ENCODE measurements around the gene TGFA. TPM values are rescaled to one million over a fixed set of nuclear protein-coding genes. Genes with fewer than 3 reads are reported as not detected.

TGFA gene
- total and polyA plus RNA-seq, 10 of the 15 experiments (the other 5 are each of a cell fraction or from before 2014, with no cell fraction given): 0.03 to 0.23 TPM; not detected in 8

GRCh38 chr2:70461414-70461813, 92.2 kb downstream of the TGFA start (continued):
- no peak for TF ChIP-seq RCOR1 (conservative IDR thresholded peaks at IDR 0.05; ENCODE audit: low read depth, low read length)

GRCh38 chr2:70460333-70460732, 93.3 kb downstream of the TGFA start:
- ChIA-PET CTCF (interaction anchor here (0.6 kb wide), 1 partner anchor 546 kb away, joined by 3 read pairs; no protein-coding TSS in a partner anchor), POLR2A (no interaction called here), SMC1A (ENCODE audit: uncharacterized antibody, unreplicated experiment) (interaction anchor here (1.2 kb wide), 1 partner anchor 10 kb away, joined by 3 read pairs; no protein-coding TSS in a partner anchor), RAD21 (ENCODE audit: unreplicated experiment) (no interaction called here)
- H3K4me2 ChIP-seq (ENCODE audit: control insufficient read depth, insufficient read depth): no peak overlapping the region
- H3K4me1 ChIP-seq (ENCODE audit: control insufficient read depth, insufficient read depth, low read length): no peaks in the 10 kb centered on the region
- no peak overlapping the region for H2AFZ ChIP-seq (ENCODE audit: control insufficient read depth, low read depth, low read length)
- DNase-seq (ENCODE audit: low read depth, low spot score): no peak
- no peaks in the 10 kb centered on the region for H3K36me3 ChIP-seq (ENCODE audit: control insufficient read depth in 2 of 2, insufficient read depth in 2 of 2, low read length in 1 of 2)
- H3K9me3 ChIP-seq (replicated peaks; ENCODE audit: control insufficient read depth, insufficient read depth, low read length): no peaks in the 10 kb centered on the region
- H3K27ac ChIP-seq (ENCODE audit: control insufficient read depth, insufficient read depth): no peak overlapping the region
- peaks cover 2% of the 10 kb centered on the region in 2 experiments; a peak in 3 of 4 replicates for H3K27me3 ChIP-seq (replicated peaks in 1 of 2; ENCODE audit: control insufficient read depth in 2 of 2, insufficient read depth in 2 of 2, low read length in 1 of 2)
- intact Hi-C loops (cut with micrococcal nuclease; ENCODE audit: unreplicated experiment) (no loop called here), in situ Hi-C loops (cut with MboI) (no loop called here)
- no peaks in the 10 kb centered on the region for H3K79me2 ChIP-seq (ENCODE audit: control insufficient read depth, insufficient read depth, low read length)
- no peak overlapping the region for H3K9ac ChIP-seq (ENCODE audit: control insufficient read depth, insufficient read depth, low read length)
- TF ChIP-seq TCF12 (IDR thresholded peaks at IDR 0.05; ENCODE audit: low read depth, low read length): no peak
- 18% methylated on average over 3 of the region's 3 CpGs for WGBS (ENCODE audit: insufficient coverage, insufficient replicate concordance, low lambda C conversion rate, missing lambda C conversion rate)
- H4K20me1 ChIP-seq (ENCODE audit: control insufficient read depth, insufficient read depth): no peaks in the 10 kb centered on the region
- BruUV-seq (replicated peaks): no TSS peak
- no peak for ATAC-seq
- H3K4me3 ChIP-seq: no peak overlapping the region
- FAIRE-seq: no peak

- no peaks in the 10 kb centered on the region for H3K36me3 ChIP-seq (ENCODE audit: control insufficient read depth in 2 of 2, insufficient read depth in 2 of 2, low read length in 1 of 2)
- CTCF ChIA-PET: no interaction called here
- in situ Hi-C loops (cut with MboI): no loop called here
- no peaks in the 10 kb centered on the region for H3K79me2 ChIP-seq (ENCODE audit: control insufficient read depth, insufficient read depth, low read length)
- BruUV-seq (replicated peaks): no TSS peak
- H3K9ac ChIP-seq (ENCODE audit: control insufficient read depth, insufficient read depth, low read length): no peak overlapping the region
- POLR2A ChIA-PET: no interaction called here
- H3K4me2 ChIP-seq (ENCODE audit: control insufficient read depth, insufficient read depth): no peak overlapping the region
- SMC1A ChIA-PET (ENCODE audit: uncharacterized antibody, unreplicated experiment): interaction anchor here (0.6 kb wide), 1 partner anchor 1081 kb away, joined by 3 read pairs; no protein-coding TSS in a partner anchor
- FAIRE-seq: no peak
- H3K27me3 ChIP-seq (replicated peaks in 1 of 2; ENCODE audit: control insufficient read depth in 2 of 2, insufficient read depth in 2 of 2, low read length in 1 of 2): peaks cover 2 to 4% of the 10 kb centered on the region in 2 experiments
- RAD21 ChIA-PET (ENCODE audit: unreplicated experiment): no interaction called here
- intact Hi-C loops (cut with micrococcal nuclease; ENCODE audit: unreplicated experiment): no loop called here
- no peak for ATAC-seq
- no peaks in the 10 kb centered on the region for H3K4me1 ChIP-seq (ENCODE audit: control insufficient read depth, insufficient read depth, low read length)
- no peak overlapping the region for H2AFZ ChIP-seq (ENCODE audit: control insufficient read depth, low read depth, low read length)
- TF ChIP-seq CHD2 (IDR thresholded peaks at IDR 0.05; ENCODE audit: borderline replicate concordance, low read depth, low read length): no peak
- no peak for TF ChIP-seq POU2F2 (IDR thresholded peaks at IDR 0.05; ENCODE audit: borderline replicate concordance, low read depth, low read length)
- no peak for TF ChIP-seq BACH1 (IDR thresholded peaks at IDR 0.05; ENCODE audit: borderline replicate concordance)
- TF ChIP-seq NR2C1 (IDR thresholded peaks at IDR 0.05): no peak
- TF ChIP-seq HDAC2 (IDR thresholded peaks at IDR 0.05): no peak
- no peak for TF ChIP-seq SUZ12 (IDR thresholded peaks at IDR 0.05; ENCODE audit: unreplicated experiment)
- TF ChIP-seq CEBPB (IDR thresholded peaks at IDR 0.05; ENCODE audit: borderline replicate concordance in 1 of 2, low read depth in 2 of 2, low read length in 2 of 2): no peak
- TF ChIP-seq E2F4 (IDR thresholded peaks at IDR 0.05; ENCODE audit: low read depth, low read length): no peak
- TF ChIP-seq YBX1 (IDR thresholded peaks at IDR 0.05): no peak
- TF ChIP-seq TCF7 (IDR thresholded peaks at IDR 0.05; ENCODE audit: borderline replicate concordance): no peak
- no peak for TF ChIP-seq NFYB (IDR thresholded peaks at IDR 0.05; ENCODE audit: insufficient read depth, low read depth, low read length)
- TF ChIP-seq CREM (IDR thresholded peaks at IDR 0.05; ENCODE audit: low read depth): no peak
- H3K27ac ChIP-seq (ENCODE audit: control insufficient read depth, insufficient read depth): no peak overlapping the region
- H4K20me1 ChIP-seq (ENCODE audit: control insufficient read depth, insufficient read depth): no peaks in the 10 kb centered on the region
- H3K4me3 ChIP-seq: no peak overlapping the region
- WGBS (ENCODE audit: insufficient coverage, insufficient replicate concordance, low lambda C conversion rate, missing lambda C conversion rate): 35% methylated on average over 5 of the region's 5 CpGs
- H3K9me3 ChIP-seq (replicated peaks; ENCODE audit: control insufficient read depth, insufficient read depth, low read length): no peaks in the 10 kb centered on the region
- no peak for DNase-seq (ENCODE audit: low read depth, low spot score)
Observed at GRCh38 chr2:70458661-70459060, 95.0 kb downstream of the TGFA start.
